SK-N-SH (cell line): ENCODE data around the gene PLEKHA6. TPM values are rescaled to one million over a fixed set of nuclear protein-coding genes. Genes with fewer than 3 reads are reported as not detected.

Source experiments
- CTCF ChIA-PET: fragments of 300-600, 350-600 bp; formaldehyde crosslinking; extraction: SDS; loops from one replicate; lab custom pipeline; 2021; lab: Yijun Ruan, JAX
- POLR2A ChIA-PET: fragments of 350-600 bp; sonication (Branson Sonifier 250); formaldehyde crosslinking; extraction: SDS; loops from one replicate; lab custom pipeline; 2020; ENCODE audit warnings: antibody characterized with exemption, inconsistent platforms; lab: Yijun Ruan, JAX
- DNase-seq: peaks from one replicate; pipeline ENCODE4 v3.0.0; 2012
- H2AFZ ChIP-seq: fragments of 200-600 bp; sonication (generic); 2 replicates; pipeline ENCODE4 v1.8.1; 2016; ENCODE audit warnings: antibody characterized with exemption, mild to moderate bottlenecking, low read depth
- H3F3A ChIP-seq: fragments of 200-600 bp; sonication (generic); replicated peaks from 2 replicates; pipeline ENCODE3; 2016; ENCODE audit warnings: antibody characterized with exemption, mild to moderate bottlenecking; ENCODE audit not compliant: insufficient read depth
- H3K27ac ChIP-seq, 2 experiments: fragments of 200-500 bp in 1 of 2; fragments of 200-600 bp in 1 of 2; sonication (Bioruptor generic) in 1 of 2; sonication (generic), shearing (Covaris generic) in 1 of 2; 2 replicates each; pipeline versions ENCODE4 v1.5.1 to v1.6.1; 2014 to 2016; ENCODE audit warnings: low read depth in 2 of 2, inconsistent platforms in 1 of 2, low read length in 1 of 2, mild to moderate bottlenecking in 1 of 2, mixed read lengths in 1 of 2
- H3K27me3 ChIP-seq: fragments of 200-600 bp; sonication (generic), shearing (Covaris generic); 2 replicates; pipeline ENCODE4 v1.6.1; 2016; ENCODE audit warnings: mixed run types; ENCODE audit not compliant: insufficient read depth
- H3K36me3 ChIP-seq, 2 experiments: fragments of 200-500 bp in 1 of 2; fragments of 200-600 bp in 1 of 2; sonication (Bioruptor generic) in 1 of 2; sonication (generic) in 1 of 2; replicated peaks in 1 of 2; 2 replicates each; pipeline versions ENCODE3 to v1.5.1; 2014 to 2016; ENCODE audit warnings: low read length in 1 of 2, mild to moderate bottlenecking in 1 of 2; ENCODE audit not compliant: insufficient read depth in 2 of 2, control insufficient read depth in 1 of 2
- H3K4me1 ChIP-seq, 2 experiments: fragments of 200-500 bp in 1 of 2; fragments of 200-600 bp in 1 of 2; sonication (Bioruptor generic) in 1 of 2; sonication (generic), shearing (Covaris generic) in 1 of 2; 2 replicates each; pipeline versions ENCODE4 v1.5.1 to v1.6.1; 2014 to 2016; ENCODE audit warnings: low read depth in 1 of 2, low read length in 1 of 2, mixed run types in 1 of 2; ENCODE audit not compliant: insufficient read depth in 2 of 2, control insufficient read depth in 1 of 2
- H3K4me2 ChIP-seq: fragments of 200-600 bp; sonication (generic), shearing (Covaris generic); 2 replicates; pipeline ENCODE4 v1.6.1; 2017; ENCODE audit warnings: mixed run types
- H3K4me3 ChIP-seq, 2 experiments: fragments of 200-500 bp in 1 of 2; fragments of 200-600 bp in 1 of 2; sonication (Bioruptor generic) in 1 of 2; sonication (generic), shearing (Covaris generic) in 1 of 2; 2 replicates each; pipeline versions ENCODE4 v1.5.1 to v1.8.1; 2014 to 2016; ENCODE audit warnings: low read depth in 2 of 2, inconsistent platforms in 1 of 2, low read length in 1 of 2, mild to moderate bottlenecking in 1 of 2, mixed read lengths in 1 of 2, moderate library complexity in 1 of 2
- H3K79me2 ChIP-seq: fragments of 200-600 bp; sonication (generic); 2 replicates; pipeline ENCODE4 v1.8.1; 2017; ENCODE audit warnings: mild to moderate bottlenecking; ENCODE audit not compliant: insufficient read depth
- H3K9ac ChIP-seq: fragments of 200-600 bp; sonication (generic); 2 replicates; pipeline ENCODE4 v1.6.1; 2017; ENCODE audit warnings: mixed run types
- H3K9me2 ChIP-seq: fragments of 200-600 bp; sonication (generic); 2 replicates; pipeline ENCODE4 v1.6.1; 2017; ENCODE audit warnings: mixed run types
- H3K9me3 ChIP-seq: fragments of 200-600 bp; sonication (generic); 2 replicates; pipeline ENCODE4 v1.6.1; 2017; ENCODE audit warnings: mixed run types, mild to moderate bottlenecking, moderate library complexity
- H4K20me1 ChIP-seq: fragments of 200-600 bp; sonication (generic); 2 replicates; pipeline ENCODE4 v1.6.1; 2017; ENCODE audit warnings: mild to moderate bottlenecking, mixed run types; ENCODE audit not compliant: insufficient read depth
- CHD2 ChIP-seq: fragments of 150-350 bp; IDR thresholded peaks from 2 replicates; pipeline ENCODE4 v1.6.1; 2018; ENCODE audit warnings: low read length; ENCODE audit not compliant: partially characterized antibody
- CTCF ChIP-seq: fragments of 200-600 bp; sonication (generic); IDR thresholded peaks from 2 replicates; pipeline ENCODE4 v1.6.1; 2017; ENCODE audit warnings: antibody characterized with exemption, mild to moderate bottlenecking, moderate library complexity
- ELF1 ChIP-seq: IDR thresholded peaks from 2 replicates; pipeline ENCODE4 v1.4.0; 2012
- EP300 ChIP-seq, 2 experiments: IDR thresholded peaks; 2 replicates each; pipeline versions ENCODE4 v1.4.0 to v1.6.1; 2012; ENCODE audit warnings: borderline replicate concordance in 1 of 2, low read depth in 1 of 2, low read length in 1 of 2
- JUND ChIP-seq: IDR thresholded peaks from 2 replicates; pipeline ENCODE4 v1.4.0; 2012
- NFIC ChIP-seq: IDR thresholded peaks from 2 replicates; pipeline ENCODE4 v1.4.0; 2012; ENCODE audit warnings: borderline replicate concordance
- PBX3 ChIP-seq: IDR thresholded peaks from 2 replicates; pipeline ENCODE4; 2012
- RCOR1 ChIP-seq: fragments of 150-350 bp; IDR thresholded peaks from 2 replicates; pipeline ENCODE4 v1.6.1; 2017; ENCODE audit warnings: antibody characterized with exemption, low read length
- SIN3A ChIP-seq: IDR thresholded peaks from 2 replicates; pipeline ENCODE4 v1.6.1; 2012; ENCODE audit warnings: low read depth, mild to moderate bottlenecking, low read length, moderate library complexity, borderline replicate concordance
- SMC3 ChIP-seq: IDR thresholded peaks from 2 replicates; pipeline ENCODE4 v1.6.1; 2012; ENCODE audit warnings: low read depth, low read length, improper control_type of control experiment
- TAF1 ChIP-seq: IDR thresholded peaks from 2 replicates; pipeline ENCODE4 v1.6.1; 2012; ENCODE audit warnings: low read depth, mild to moderate bottlenecking, low read length, moderate library complexity, borderline replicate concordance
- TCF12 ChIP-seq: IDR thresholded peaks from 2 replicates; pipeline ENCODE4 v1.4.0; 2012
- TEAD4 ChIP-seq: IDR thresholded peaks from 2 replicates; pipeline ENCODE4 v1.4.0; 2012; ENCODE audit warnings: mild to moderate bottlenecking, borderline replicate concordance; ENCODE audit not compliant: insufficient read depth
- YY1 ChIP-seq: IDR thresholded peaks from 2 replicates; pipeline ENCODE4 v1.4.0; 2012; ENCODE audit warnings: low read depth, mild to moderate bottlenecking
- WGBS: methylation state at CpG from one replicate; pipeline ENCODE4 v1.1.6; 2017; ENCODE audit warnings: low lambda C conversion rate; 5-methylcytosine and 5-hydroxymethylcytosine counted together
- polyA plus RNA-seq, 3 experiments: library from polyadenylated mRNA; depleted of rRNA; stranded (reverse); fragments of >200 nt; gene quantifications; 2 replicates each; pipeline ENCODE4 v1.2.3, GENCODE V29; 2012
- TF ChIP-seq, protein P1 (sequence below): IDR thresholded peaks from 2 replicates; pipeline ENCODE4 v1.6.1; 2012; ENCODE audit warnings: mild to moderate bottlenecking, low read depth, low read length, moderate library complexity

Gene PLEKHA6
- polyA plus RNA-seq, 1 of the 3 experiments (the other 2 are of a cell fraction) = 1.2 TPM

DNA sequence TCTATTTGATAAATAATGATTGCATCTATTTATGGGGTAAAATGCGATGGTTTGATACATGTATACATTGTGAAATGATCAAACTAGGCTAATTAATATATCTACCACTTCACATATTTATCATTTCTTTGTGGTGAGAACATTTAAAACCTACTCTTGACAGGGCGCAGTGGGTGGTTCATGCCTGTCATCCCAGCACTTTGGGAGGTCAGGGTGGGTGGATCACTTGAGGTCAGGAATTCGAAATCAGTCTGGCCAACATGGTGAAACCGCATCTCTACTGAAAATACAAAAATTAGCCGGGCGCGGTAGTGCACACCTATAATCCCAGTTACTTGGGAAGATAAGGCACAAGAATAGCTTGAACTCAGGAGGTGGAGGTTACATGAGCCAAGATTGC lies 25.3 kb downstream of the PLEKHA6 start:
- peaks cover 0 to 78% of the 10 kb centered on the region in 2 experiments; a peak in 2 of 4 replicates for H3K4me1 ChIP-seq
- no peak overlapping the region for H3K4me2 ChIP-seq
- no peaks in the 10 kb centered on the region; the same call in 1 of the 2 replicates for H3K27me3 ChIP-seq
- peak overlapping the region in 1 of 2 experiments; percentile 99; a peak in 2 of 4 replicates for H3K27ac ChIP-seq
- TF ChIP-seq YY1 = no peak
- no peak for TF ChIP-seq NFIC
- no peak for TF ChIP-seq SIN3A
- no peak for TF ChIP-seq JUND
- TF ChIP-seq TAF1 = no peak
- TF ChIP-seq CHD2 = no peak
- no peak for TF ChIP-seq EP300 (IDR thresholded peaks at IDR 0.05; ENCODE audit: borderline replicate concordance in 1 of 2, low read depth in 1 of 2, low read length in 1 of 2)
- no peak for TF ChIP-seq TEAD4
- TF ChIP-seq RCOR1 = no peak
- no peak for TF ChIP-seq PBX3
- TF ChIP-seq CTCF = no peak
- TF ChIP-seq ELF1 = no peak
- TF ChIP-seq SMC3 = no peak
- TF ChIP-seq TCF12 = no peak
- TF ChIP-seq, protein P1, sequence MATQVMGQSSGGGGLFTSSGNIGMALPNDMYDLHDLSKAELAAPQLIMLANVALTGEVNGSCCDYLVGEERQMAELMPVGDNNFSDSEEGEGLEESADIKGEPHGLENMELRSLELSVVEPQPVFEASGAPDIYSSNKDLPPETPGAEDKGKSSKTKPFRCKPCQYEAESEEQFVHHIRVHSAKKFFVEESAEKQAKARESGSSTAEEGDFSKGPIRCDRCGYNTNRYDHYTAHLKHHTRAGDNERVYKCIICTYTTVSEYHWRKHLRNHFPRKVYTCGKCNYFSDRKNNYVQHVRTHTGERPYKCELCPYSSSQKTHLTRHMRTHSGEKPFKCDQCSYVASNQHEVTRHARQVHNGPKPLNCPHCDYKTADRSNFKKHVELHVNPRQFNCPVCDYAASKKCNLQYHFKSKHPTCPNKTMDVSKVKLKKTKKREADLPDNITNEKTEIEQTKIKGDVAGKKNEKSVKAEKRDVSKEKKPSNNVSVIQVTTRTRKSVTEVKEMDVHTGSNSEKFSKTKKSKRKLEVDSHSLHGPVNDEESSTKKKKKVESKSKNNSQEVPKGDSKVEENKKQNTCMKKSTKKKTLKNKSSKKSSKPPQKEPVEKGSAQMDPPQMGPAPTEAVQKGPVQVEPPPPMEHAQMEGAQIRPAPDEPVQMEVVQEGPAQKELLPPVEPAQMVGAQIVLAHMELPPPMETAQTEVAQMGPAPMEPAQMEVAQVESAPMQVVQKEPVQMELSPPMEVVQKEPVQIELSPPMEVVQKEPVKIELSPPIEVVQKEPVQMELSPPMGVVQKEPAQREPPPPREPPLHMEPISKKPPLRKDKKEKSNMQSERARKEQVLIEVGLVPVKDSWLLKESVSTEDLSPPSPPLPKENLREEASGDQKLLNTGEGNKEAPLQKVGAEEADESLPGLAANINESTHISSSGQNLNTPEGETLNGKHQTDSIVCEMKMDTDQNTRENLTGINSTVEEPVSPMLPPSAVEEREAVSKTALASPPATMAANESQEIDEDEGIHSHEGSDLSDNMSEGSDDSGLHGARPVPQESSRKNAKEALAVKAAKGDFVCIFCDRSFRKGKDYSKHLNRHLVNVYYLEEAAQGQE = no peak
- TF ChIP-seq, all 33 proteins: peak for 0
- no peaks in the 10 kb centered on the region for H4K20me1 ChIP-seq
- no peaks in the 10 kb centered on the region for H3K9me3 ChIP-seq
- H3K79me2 ChIP-seq = no peaks in the 10 kb centered on the region
- no peak overlapping the region for H3K9ac ChIP-seq
- ChIA-PET CTCF (interaction anchor here (1.2 to 2.0 kb wide), 5 partner anchors 10 to 172 kb away, joined by 4 to 12 read pairs (median 4); partner anchors contain the start of gene PLEKHA6), POLR2A (interaction anchor here (0.7 to 4.2 kb wide), 7 partner anchors 13 to 50 kb away, joined by 3 to 24 read pairs (median 5); partner anchors contain the start of gene PLEKHA6)
- no peak overlapping the region for H2AFZ ChIP-seq
- WGBS = 87% methylated on average over 7 of the region's 7 CpGs
- no peak overlapping the region for H3K4me3 ChIP-seq
- H3K9me2 ChIP-seq = no peaks in the 10 kb centered on the region
- no peak for DNase-seq
- no peaks in the 10 kb centered on the region for H3F3A ChIP-seq
- no peaks in the 10 kb centered on the region for H3K36me3 ChIP-seq
